WTC11 (cell line): ENCODE data around the gene CLEC12A. TPM values are rescaled to one million over a fixed set of nuclear protein-coding genes. Genes with fewer than 3 reads are reported as not detected.

ENCODE experiments used
- ATAC-seq: fragments of 200-7000 bp; cut with Tn5 transposase; 2 replicates; pipeline ENCODE4 v1.10.0; 2021; ENCODE audit warnings: mild to moderate bottlenecking, moderate library complexity
- CTCF ChIA-PET: fragments of 300-600 bp; sonication (Branson Sonifier 250); formaldehyde crosslinking; loops from one replicate; lab custom pipeline; 2021; ENCODE audit warnings: antibody characterized with exemption; lab: Charles Lee
- POLR2A ChIA-PET: fragments of 350-600 bp; sonication (Branson Sonifier 250); formaldehyde crosslinking; loops from one replicate; lab custom pipeline; 2021; ENCODE audit warnings: antibody characterized with exemption; lab: Charles Lee
- DNase-seq: peaks from one replicate; pipeline ENCODE4 v3.0.0; 2021; ENCODE audit warnings: low spot score
- H3K27ac Mint-ChIP-seq: 2 replicates; pipeline ENCODE4 v1.8.0; 2021; ENCODE audit warnings: mixed read lengths
- H3K27me3 Mint-ChIP-seq: 2 replicates; pipeline ENCODE4 v1.8.0; 2021; ENCODE audit warnings: low read depth, mild to moderate bottlenecking, moderate library complexity, mixed read lengths
- H3K36me3 Mint-ChIP-seq: 2 replicates; pipeline ENCODE4 v1.8.0; 2021; ENCODE audit warnings: mixed read lengths
- H3K4me1 Mint-ChIP-seq: 2 replicates; pipeline ENCODE4 v1.8.0; 2022; ENCODE audit warnings: mixed read lengths
- H3K4me3 Mint-ChIP-seq: 2 replicates; pipeline ENCODE4 v1.8.0; 2021; ENCODE audit warnings: mild to moderate bottlenecking, moderate library complexity, mixed read lengths
- H3K9me3 Mint-ChIP-seq: 2 replicates; pipeline ENCODE4 v1.8.0; 2021; ENCODE audit warnings: mixed read lengths
- CREM ChIP-seq: sonication (generic); formaldehyde crosslinking; IDR thresholded peaks from 2 replicates; pipeline ENCODE4 v1.8.1; 2022; ENCODE audit warnings: mild to moderate bottlenecking, missing genetic modification reagents, moderate library complexity
- EMX1 ChIP-seq: fragments of 250-450 bp; sonication (Bioruptor Pico); IDR thresholded peaks from 2 replicates; pipeline ENCODE4 v1.8.0; 2021; ENCODE audit warnings: mild to moderate bottlenecking
- ETV6 ChIP-seq: sonication (generic); formaldehyde crosslinking; IDR thresholded peaks from 2 replicates; pipeline ENCODE4 v1.8.1; 2022; ENCODE audit warnings: mild to moderate bottlenecking, missing genetic modification reagents
- GABPB1 ChIP-seq: sonication (generic); formaldehyde crosslinking; IDR thresholded peaks from 2 replicates; pipeline ENCODE4 v1.8.1; 2023; ENCODE audit warnings: mild to moderate bottlenecking, missing genetic modification reagents
- IRF2 ChIP-seq: sonication (generic); formaldehyde crosslinking; IDR thresholded peaks from 2 replicates; pipeline ENCODE4 v1.8.0; 2022; ENCODE audit warnings: low read depth, missing genetic modification reagents, borderline replicate concordance
- NFYB ChIP-seq: sonication (generic); formaldehyde crosslinking; conservative IDR thresholded peaks from 2 replicates; pipeline ENCODE4 v1.8.0; 2022; ENCODE audit warnings: low read depth, missing genetic modification reagents
- RELA ChIP-seq: sonication (generic); formaldehyde crosslinking; IDR thresholded peaks from 2 replicates; pipeline ENCODE4 v1.8.1; 2022; ENCODE audit warnings: missing genetic modification reagents, mild to moderate bottlenecking, borderline replicate concordance
- TEAD1 ChIP-seq: sonication (generic); formaldehyde crosslinking; IDR thresholded peaks from 2 replicates; pipeline ENCODE4 v1.8.0; 2022; ENCODE audit warnings: mild to moderate bottlenecking, missing genetic modification reagents
- ZNF138 ChIP-seq: sonication (generic); formaldehyde crosslinking; conservative IDR thresholded peaks from 2 replicates; pipeline ENCODE4 v1.8.1; 2022; ENCODE audit warnings: mild to moderate bottlenecking, moderate library complexity, missing genetic modification reagents
- ZNF263 ChIP-seq: sonication (generic); formaldehyde crosslinking; IDR thresholded peaks from 2 replicates; pipeline ENCODE4 v1.8.1; 2022; ENCODE audit warnings: low read depth, mild to moderate bottlenecking, moderate library complexity, missing genetic modification reagents
- total RNA-seq: library from RNA; stranded (reverse); gene quantifications from 3 replicates; pipeline ENCODE4 v1.2.3, GENCODE V29; 2021
- TF ChIP-seq, protein P1 (sequence below): sonication (generic); formaldehyde crosslinking; IDR thresholded peaks from 2 replicates; pipeline ENCODE4 v1.8.0; 2023; ENCODE audit warnings: missing genetic modification reagents, mild to moderate bottlenecking, borderline replicate concordance
- TF ChIP-seq, protein P2 (sequence below): fragments of 250-450 bp; sonication (Bioruptor Pico); IDR thresholded peaks from 2 replicates; pipeline ENCODE4 v1.9.0; 2021; ENCODE audit warnings: mild to moderate bottlenecking
- TF ChIP-seq, protein P3 (sequence below): sonication (generic); formaldehyde crosslinking; IDR thresholded peaks from 2 replicates; pipeline ENCODE4 v1.8.1; 2023; ENCODE audit warnings: mild to moderate bottlenecking, missing genetic modification reagents
- TF ChIP-seq, protein P4 (sequence below): sonication (generic); formaldehyde crosslinking; conservative IDR thresholded peaks from 2 replicates; pipeline ENCODE4 v1.8.1; 2022; ENCODE audit warnings: mild to moderate bottlenecking, missing genetic modification reagents
- TF ChIP-seq, protein P5 (sequence below): sonication (generic); formaldehyde crosslinking; IDR thresholded peaks from 2 replicates; pipeline ENCODE4 v1.8.0; 2022; ENCODE audit warnings: mild to moderate bottlenecking, missing genetic modification reagents
- TF ChIP-seq, protein P6 (sequence below): sonication (generic); formaldehyde crosslinking; IDR thresholded peaks from 2 replicates; pipeline ENCODE4 v1.8.1; 2023; ENCODE audit warnings: mild to moderate bottlenecking, missing genetic modification reagents

The CLEC12A gene
- total RNA-seq, 1 experiment from 2014 or later = not detected

DNA sequence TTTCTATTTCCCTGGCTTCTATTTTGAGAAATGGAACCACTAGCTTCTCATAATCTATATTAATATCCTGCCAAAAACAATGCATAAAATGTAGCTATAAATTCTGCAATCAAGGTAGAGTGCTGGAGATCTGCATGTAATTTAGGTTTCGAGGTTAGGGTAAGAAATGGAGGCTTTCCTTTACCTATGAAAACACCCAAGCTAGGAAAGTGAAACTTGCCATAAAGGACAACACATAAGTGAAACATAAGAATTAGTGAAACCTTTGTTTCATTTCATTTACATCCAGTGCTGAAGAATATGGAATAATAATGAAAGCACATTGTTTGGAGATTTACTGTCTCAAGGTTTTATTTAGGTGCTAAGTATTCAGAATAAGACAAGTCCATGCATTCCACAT is 48.8 kb upstream of the CLEC12A start:
- peaks cover 28% of the 10 kb centered on the region for H3K9me3 Mint-ChIP-seq
- ChIA-PET CTCF (no interaction called here), POLR2A (no interaction called here)
- H3K4me1 Mint-ChIP-seq = peaks cover 2% of the 10 kb centered on the region; the same call in 1 of the 2 replicates
- ATAC-seq = no peak
- no peak overlapping the region for H3K27ac Mint-ChIP-seq
- peaks cover 7% of the 10 kb centered on the region; the same call in 1 of the 2 replicates for H3K36me3 Mint-ChIP-seq
- TF ChIP-seq, protein P1, sequence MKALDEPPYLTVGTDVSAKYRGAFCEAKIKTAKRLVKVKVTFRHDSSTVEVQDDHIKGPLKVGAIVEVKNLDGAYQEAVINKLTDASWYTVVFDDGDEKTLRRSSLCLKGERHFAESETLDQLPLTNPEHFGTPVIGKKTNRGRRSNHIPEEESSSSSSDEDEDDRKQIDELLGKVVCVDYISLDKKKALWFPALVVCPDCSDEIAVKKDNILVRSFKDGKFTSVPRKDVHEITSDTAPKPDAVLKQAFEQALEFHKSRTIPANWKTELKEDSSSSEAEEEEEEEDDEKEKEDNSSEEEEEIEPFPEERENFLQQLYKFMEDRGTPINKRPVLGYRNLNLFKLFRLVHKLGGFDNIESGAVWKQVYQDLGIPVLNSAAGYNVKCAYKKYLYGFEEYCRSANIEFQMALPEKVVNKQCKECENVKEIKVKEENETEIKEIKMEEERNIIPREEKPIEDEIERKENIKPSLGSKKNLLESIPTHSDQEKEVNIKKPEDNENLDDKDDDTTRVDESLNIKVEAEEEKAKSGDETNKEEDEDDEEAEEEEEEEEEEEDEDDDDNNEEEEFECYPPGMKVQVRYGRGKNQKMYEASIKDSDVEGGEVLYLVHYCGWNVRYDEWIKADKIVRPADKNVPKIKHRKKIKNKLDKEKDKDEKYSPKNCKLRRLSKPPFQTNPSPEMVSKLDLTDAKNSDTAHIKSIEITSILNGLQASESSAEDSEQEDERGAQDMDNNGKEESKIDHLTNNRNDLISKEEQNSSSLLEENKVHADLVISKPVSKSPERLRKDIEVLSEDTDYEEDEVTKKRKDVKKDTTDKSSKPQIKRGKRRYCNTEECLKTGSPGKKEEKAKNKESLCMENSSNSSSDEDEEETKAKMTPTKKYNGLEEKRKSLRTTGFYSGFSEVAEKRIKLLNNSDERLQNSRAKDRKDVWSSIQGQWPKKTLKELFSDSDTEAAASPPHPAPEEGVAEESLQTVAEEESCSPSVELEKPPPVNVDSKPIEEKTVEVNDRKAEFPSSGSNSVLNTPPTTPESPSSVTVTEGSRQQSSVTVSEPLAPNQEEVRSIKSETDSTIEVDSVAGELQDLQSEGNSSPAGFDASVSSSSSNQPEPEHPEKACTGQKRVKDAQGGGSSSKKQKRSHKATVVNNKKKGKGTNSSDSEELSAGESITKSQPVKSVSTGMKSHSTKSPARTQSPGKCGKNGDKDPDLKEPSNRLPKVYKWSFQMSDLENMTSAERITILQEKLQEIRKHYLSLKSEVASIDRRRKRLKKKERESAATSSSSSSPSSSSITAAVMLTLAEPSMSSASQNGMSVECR = no peak
- TF ChIP-seq ZNF263 (CRISPR knock-in tag) (no peak), ETV6 (CRISPR knock-in tag) (no peak), EMX1 (CRISPR knock-in tag) (no peak), RELA (CRISPR knock-in tag) (no peak)
- TF ChIP-seq, protein P2, sequence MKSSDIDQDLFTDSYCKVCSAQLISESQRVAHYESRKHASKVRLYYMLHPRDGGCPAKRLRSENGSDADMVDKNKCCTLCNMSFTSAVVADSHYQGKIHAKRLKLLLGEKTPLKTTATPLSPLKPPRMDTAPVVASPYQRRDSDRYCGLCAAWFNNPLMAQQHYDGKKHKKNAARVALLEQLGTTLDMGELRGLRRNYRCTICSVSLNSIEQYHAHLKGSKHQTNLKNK (CRISPR knock-in tag) = no peak
- TF ChIP-seq, protein P3, sequence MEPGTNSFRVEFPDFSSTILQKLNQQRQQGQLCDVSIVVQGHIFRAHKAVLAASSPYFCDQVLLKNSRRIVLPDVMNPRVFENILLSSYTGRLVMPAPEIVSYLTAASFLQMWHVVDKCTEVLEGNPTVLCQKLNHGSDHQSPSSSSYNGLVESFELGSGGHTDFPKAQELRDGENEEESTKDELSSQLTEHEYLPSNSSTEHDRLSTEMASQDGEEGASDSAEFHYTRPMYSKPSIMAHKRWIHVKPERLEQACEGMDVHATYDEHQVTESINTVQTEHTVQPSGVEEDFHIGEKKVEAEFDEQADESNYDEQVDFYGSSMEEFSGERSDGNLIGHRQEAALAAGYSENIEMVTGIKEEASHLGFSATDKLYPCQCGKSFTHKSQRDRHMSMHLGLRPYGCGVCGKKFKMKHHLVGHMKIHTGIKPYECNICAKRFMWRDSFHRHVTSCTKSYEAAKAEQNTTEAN = no peak
- TF ChIP-seq, all 79 proteins: peak for 0
- Mint-ChIP-seq H3K27me3 (peaks cover 6% of the 10 kb centered on the region), H3K4me3 (no peak overlapping the region)
- DNase-seq = no peak

DNA sequence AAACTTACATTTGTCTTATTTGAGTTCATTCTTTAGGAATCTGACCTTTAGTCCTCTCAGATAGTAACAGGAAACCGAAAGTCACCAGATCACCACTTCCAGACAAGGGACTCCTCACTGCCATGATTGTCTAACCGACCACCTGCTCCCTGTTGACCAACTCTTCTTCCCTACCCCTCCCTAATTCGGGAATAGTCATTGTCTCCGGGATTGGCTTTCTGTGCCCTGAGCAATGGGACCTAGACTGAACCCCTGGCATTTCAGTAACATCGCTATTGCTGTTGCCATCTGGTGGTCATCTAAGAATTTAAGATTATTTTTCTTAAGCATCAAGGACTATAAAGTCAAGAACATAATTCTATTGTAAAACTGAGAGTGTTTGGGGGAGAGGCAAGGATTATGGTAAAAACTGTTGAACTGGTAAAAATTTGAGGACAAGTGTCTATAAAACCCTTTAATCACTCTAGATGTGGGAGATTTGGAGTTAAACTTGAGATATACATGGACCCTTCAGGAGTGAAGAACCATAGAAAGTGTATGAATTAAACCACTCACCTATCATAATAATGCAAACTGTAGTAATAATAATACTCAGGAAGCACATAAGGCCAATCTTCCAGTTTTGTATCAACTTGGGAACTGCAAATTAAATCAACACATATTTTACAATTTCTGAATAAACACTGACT is 45.4 kb upstream of the CLEC12A start:
- Mint-ChIP-seq H3K36me3 (no peaks in the 10 kb centered on the region), H3K27ac (no peak overlapping the region), H3K9me3 (peaks cover 5% of the 10 kb centered on the region; the same call in 1 of the 2 replicates), H3K4me1 (peaks cover 2% of the 10 kb centered on the region; the same call in 1 of the 2 replicates), H3K27me3 (no peaks in the 10 kb centered on the region), H3K4me3 (no peak overlapping the region)
- ATAC-seq (peak; percentile 97), DNase-seq (peak; percentile 25)
- POLR2A ChIA-PET = no interaction called here
- TF ChIP-seq CREM = no peak
- TF ChIP-seq, protein P4, sequence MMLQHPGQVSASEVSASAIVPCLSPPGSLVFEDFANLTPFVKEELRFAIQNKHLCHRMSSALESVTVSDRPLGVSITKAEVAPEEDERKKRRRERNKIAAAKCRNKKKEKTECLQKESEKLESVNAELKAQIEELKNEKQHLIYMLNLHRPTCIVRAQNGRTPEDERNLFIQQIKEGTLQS (CRISPR knock-in tag) = no peak
- no peak for TF ChIP-seq NFYB (CRISPR knock-in tag)
- TF ChIP-seq, protein P5, sequence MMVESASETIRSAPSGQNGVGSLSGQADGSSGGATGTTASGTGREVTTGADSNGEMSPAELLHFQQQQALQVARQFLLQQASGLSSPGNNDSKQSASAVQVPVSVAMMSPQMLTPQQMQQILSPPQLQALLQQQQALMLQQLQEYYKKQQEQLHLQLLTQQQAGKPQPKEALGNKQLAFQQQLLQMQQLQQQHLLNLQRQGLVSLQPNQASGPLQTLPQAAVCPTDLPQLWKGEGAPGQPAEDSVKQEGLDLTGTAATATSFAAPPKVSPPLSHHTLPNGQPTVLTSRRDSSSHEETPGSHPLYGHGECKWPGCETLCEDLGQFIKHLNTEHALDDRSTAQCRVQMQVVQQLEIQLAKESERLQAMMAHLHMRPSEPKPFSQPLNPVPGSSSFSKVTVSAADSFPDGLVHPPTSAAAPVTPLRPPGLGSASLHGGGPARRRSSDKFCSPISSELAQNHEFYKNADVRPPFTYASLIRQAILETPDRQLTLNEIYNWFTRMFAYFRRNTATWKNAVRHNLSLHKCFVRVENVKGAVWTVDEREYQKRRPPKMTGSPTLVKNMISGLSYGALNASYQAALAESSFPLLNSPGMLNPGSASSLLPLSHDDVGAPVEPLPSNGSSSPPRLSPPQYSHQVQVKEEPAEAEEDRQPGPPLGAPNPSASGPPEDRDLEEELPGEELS = no peak
- TF ChIP-seq, protein P6, sequence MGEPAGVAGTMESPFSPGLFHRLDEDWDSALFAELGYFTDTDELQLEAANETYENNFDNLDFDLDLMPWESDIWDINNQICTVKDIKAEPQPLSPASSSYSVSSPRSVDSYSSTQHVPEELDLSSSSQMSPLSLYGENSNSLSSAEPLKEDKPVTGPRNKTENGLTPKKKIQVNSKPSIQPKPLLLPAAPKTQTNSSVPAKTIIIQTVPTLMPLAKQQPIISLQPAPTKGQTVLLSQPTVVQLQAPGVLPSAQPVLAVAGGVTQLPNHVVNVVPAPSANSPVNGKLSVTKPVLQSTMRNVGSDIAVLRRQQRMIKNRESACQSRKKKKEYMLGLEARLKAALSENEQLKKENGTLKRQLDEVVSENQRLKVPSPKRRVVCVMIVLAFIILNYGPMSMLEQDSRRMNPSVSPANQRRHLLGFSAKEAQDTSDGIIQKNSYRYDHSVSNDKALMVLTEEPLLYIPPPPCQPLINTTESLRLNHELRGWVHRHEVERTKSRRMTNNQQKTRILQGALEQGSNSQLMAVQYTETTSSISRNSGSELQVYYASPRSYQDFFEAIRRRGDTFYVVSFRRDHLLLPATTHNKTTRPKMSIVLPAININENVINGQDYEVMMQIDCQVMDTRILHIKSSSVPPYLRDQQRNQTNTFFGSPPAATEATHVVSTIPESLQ (CRISPR knock-in tag) = no peak
- TF ChIP-seq TEAD1 (CRISPR knock-in tag) = no peak
- TF ChIP-seq ZNF138 (CRISPR knock-in tag) = no peak
- TF ChIP-seq ETV6 (CRISPR knock-in tag) = no peak
- TF ChIP-seq GABPB1 = no peak
- no peak for TF ChIP-seq IRF2
- no peak for TF ChIP-seq RELA (CRISPR knock-in tag)
- CTCF ChIA-PET = interaction anchor here (1.0 to 2.8 kb wide), 3 partner anchors 14 to 112 kb away, joined by 3 to 16 read pairs (median 3); no protein-coding TSS in a partner anchor
